Skeletal muscle satellite cell (primary cell): ENCODE results near the gene CD9.

ENCODE experiments used
- H3K27me3 ChIP-seq: 2 replicates; pipeline ENCODE4 v1.7.0; 2013; ENCODE audit warnings: low read length; ENCODE audit not compliant: control insufficient read depth, insufficient read depth
- H3K36me3 ChIP-seq: 2 replicates; pipeline ENCODE4 v1.7.0; 2013; ENCODE audit warnings: mild to moderate bottlenecking, control low read depth, low read length; ENCODE audit not compliant: insufficient read depth
- H3K4me1 ChIP-seq: 2 replicates; pipeline ENCODE4 v1.7.0; 2013; ENCODE audit warnings: low read length; ENCODE audit not compliant: control insufficient read depth, insufficient read depth
- H3K4me2 ChIP-seq: 2 replicates; pipeline ENCODE4 v1.7.0; 2013; ENCODE audit warnings: mild to moderate bottlenecking, low read length
- H3K4me3 ChIP-seq: 2 replicates; pipeline ENCODE4 v1.7.0; 2013; ENCODE audit warnings: low read length
- H3K9ac ChIP-seq: 2 replicates; pipeline ENCODE4 v1.7.0; 2013; ENCODE audit warnings: mild to moderate bottlenecking, low read depth, low read length, moderate library complexity
- H3K9me3 ChIP-seq: replicated peaks from 2 replicates; pipeline ENCODE4 v1.7.0; 2013; ENCODE audit warnings: mild to moderate bottlenecking, control low read depth, low read length

The CD9 gene

DNA sequence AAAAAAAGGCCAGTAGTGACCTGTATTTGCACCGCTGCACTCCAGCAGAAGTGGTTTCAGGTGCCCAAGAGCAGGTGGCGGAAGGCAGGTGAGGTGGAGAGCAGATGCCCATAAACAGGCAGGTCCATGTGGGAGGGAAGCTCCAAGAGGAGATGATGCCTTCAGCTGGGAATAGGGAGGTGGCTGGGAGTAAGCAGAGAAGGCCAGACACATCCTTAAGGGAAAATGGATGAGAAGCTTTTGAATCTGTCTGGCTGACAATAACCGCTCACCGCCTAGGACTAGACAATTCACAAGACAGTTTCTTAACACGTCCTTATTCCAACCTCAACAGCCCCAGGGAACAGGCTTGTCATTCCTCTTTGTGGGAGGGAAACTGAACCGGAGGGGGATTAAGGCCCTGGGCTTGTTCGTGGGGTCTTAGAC is 66.4 kb downstream of the CD9 start:
- Histone ChIP-seq H3K27me3 (peaks cover 4% of the 10 kb centered on the region), H3K4me3 (no peak overlapping the region), H3K36me3 (no peaks in the 10 kb centered on the region), H3K9ac (no peak overlapping the region), H3K4me1 (no peaks in the 10 kb centered on the region), H3K4me2 (no peak overlapping the region), H3K9me3 (no peaks in the 10 kb centered on the region)

DNA sequence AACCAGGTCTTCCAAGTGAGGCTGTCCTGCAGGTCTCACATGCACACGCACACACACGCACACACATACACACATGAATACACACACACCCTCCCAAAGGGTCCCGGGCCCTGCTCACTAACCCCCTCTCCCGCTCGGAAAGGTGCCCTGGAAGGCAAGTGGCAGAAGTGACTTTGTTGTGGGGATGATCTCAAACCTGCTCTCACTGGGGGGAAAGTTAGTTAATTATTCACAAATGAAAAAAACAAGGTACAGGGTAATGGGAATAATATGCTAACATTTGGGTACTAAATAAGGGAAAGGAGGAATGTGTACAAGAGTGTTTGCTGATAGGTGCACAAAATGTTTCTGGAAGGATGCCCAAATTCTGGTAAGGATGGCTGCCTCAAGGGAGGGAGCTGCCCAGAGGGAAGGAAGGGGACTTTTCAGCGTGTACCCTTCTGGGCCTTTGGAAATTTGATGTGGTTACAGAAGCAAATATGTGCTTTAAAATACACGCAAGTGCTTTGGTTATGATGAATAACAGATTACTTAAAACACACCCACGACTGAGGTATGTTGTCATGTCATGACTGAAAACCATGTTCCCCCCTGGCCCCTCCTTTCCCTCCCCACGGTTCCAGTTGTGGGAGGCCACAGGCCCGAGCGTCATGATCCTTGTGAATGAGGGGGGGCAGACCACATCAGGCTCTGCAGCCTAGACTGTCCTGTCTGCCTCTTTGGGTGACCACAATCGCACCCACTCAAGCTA is 66.9 kb downstream of the CD9 start:
- no peaks in the 10 kb centered on the region for H3K4me1 ChIP-seq

DNA sequence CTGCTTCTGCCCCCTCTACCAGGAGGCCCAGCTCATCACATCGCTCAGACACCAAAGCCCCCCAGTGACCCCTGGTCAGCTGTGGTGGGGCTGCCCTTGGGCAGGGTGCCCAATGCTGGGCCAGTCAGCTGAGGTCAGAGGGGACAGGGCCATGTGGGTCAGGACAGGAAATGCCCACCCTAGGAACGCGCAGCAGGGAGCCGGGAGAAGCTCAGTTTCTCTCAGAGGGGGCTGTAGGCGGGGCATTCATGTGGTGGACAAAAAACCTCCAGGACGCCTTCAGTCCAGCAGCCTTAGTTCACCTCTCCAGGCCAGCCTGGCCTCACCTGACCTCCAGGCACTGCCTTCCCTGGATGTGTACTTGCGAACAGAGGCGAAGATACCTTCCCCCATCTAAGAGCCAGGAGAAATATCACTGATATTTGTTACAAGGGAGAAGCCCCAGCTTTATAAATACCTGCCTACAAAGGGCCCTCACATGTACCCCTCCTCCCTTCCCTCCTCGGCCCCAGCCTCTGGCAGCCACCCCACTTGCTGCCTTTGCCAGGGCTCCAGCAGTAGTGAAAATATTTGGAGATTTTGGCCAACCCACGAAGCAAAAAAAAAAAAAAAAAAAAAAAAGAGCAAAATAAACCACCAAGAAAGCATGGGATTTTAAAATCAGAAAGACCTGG is 68.4 kb downstream of the CD9 start:
- H3K4me1 ChIP-seq = no peaks in the 10 kb centered on the region
- H3K27me3 ChIP-seq = peaks cover 5% of the 10 kb centered on the region
- H3K9ac ChIP-seq = no peak overlapping the region
- H3K9me3 ChIP-seq = no peaks in the 10 kb centered on the region
- no peaks in the 10 kb centered on the region for H3K36me3 ChIP-seq
- no peak overlapping the region for H3K4me2 ChIP-seq
- no peak overlapping the region for H3K4me3 ChIP-seq

More for the DNA sequence above, 66.9 kb downstream of the CD9 start:
- no peak overlapping the region for H3K9ac ChIP-seq
- H3K36me3 ChIP-seq = no peaks in the 10 kb centered on the region
- H3K4me2 ChIP-seq = no peak overlapping the region
- H3K27me3 ChIP-seq = peaks cover 2% of the 10 kb centered on the region
- no peaks in the 10 kb centered on the region for H3K9me3 ChIP-seq
- H3K4me3 ChIP-seq = no peak overlapping the region

DNA sequence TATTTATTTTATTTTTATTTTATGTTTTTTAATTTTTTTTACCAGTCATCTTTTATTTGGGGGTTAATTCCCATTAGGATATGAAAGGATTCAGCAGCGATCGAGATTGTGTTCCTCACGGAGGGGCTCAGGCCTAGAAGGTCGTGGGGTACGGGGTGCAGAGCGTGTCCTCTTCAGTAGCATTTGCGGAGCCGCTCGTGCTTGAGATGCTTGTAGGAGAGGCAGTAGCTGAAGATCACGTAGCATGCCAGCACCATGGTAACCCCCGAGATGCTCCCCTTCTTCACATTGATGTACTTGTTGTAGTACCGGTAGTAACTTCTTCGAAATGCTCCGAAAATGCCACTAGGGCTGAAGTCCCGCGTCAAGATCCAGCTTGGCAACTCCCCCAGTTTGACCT is 69.8 kb downstream of the CD9 start:
- Histone ChIP-seq H3K4me3 (no peak overlapping the region), H3K4me2 (no peak overlapping the region), H3K27me3 (peaks cover 5% of the 10 kb centered on the region), H3K9me3 (no peaks in the 10 kb centered on the region), H3K4me1 (no peaks in the 10 kb centered on the region), H3K36me3 (no peaks in the 10 kb centered on the region), H3K9ac (no peak overlapping the region)

DNA sequence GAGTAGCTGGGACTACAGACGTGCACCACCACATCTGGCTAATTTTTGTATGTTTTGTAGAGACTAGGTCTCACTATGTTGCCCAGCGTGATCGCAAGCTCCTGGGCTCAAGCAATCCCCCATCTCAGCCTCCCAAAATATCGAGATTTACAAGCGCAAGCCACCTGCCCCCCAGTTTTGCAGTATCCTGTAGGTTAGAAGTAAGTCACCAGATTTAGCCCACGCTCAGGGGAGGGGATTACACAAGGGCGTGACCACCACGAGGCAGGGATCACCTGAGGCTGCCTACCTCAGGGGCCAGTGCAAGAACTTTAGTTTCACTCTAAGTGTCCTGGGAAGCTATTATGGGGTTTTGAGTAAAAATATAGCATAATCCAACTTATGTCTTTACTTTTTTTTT is 71.1 kb downstream of the CD9 start:
- Histone ChIP-seq H3K9me3 (no peaks in the 10 kb centered on the region), H3K4me3 (no peak overlapping the region), H3K27me3 (peaks cover 8% of the 10 kb centered on the region), H3K9ac (no peak overlapping the region), H3K36me3 (no peaks in the 10 kb centered on the region), H3K4me2 (no peak overlapping the region), H3K4me1 (no peaks in the 10 kb centered on the region)

DNA sequence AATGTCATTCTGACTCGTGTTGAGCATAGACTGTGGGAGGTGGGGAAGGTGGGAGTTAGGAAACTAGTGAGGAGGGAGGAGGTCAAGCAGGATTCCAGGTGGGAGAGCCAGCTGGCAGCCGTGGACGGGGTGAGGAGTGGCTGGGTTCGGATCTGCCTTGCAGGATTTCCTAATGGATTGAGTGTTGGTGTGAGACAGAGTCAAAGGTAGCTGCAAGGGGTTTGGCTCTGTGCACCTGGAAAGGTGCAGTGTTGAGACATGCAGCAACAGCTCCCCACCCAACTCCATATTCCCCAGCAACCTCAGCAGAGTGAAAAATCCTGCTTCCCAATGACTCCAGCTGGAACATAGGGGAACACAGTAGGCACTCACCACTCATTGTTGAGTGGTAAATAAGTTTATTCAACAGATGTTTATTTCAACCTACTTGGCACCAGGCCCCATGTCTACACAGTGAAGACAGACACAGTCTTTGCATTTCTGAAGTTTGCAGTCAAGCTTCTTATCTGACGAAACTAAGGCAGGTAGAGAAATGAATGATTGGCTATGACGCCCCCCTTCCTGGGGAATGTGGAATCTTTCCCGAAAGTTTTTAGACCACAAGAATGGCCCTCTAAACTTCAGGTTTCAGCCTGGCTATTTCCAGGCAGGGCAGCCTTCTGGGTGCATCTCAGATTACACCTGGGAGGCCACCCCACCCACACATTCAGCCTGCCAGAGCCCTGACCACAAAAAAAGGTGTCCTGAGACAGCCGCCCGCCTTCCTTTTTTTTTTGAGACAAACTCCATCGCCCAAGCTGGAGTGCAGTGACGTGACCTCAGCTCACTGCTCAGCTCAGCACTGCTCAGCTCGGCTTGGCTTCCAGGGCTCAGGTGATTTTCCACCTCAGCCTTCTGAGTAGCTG is 72.4 kb downstream of the CD9 start:
- Histone ChIP-seq H3K36me3 (no peaks in the 10 kb centered on the region), H3K4me2 (no peak overlapping the region), H3K9me3 (no peaks in the 10 kb centered on the region), H3K9ac (no peak overlapping the region), H3K4me1 (no peaks in the 10 kb centered on the region), H3K27me3 (peaks cover 8% of the 10 kb centered on the region), H3K4me3 (no peak overlapping the region)

DNA sequence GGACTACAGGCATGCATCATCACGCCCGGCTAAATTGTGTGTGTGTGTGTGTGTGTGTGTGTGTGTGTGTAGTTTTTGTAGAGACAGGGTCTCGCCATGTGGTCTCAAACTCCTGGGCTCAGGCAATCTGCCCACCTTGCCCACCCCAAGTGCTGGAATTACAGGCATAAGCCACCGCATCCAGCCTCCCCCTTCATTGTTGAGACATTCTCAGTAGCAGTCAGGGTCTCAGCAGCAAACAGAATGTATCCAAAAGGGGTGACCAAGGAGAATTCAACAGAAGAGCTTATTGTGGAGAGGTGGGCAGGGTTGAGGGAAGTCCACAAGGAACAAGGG is 73.0 kb downstream of the CD9 start:
- Histone ChIP-seq H3K4me3 (no peak overlapping the region), H3K9me3 (no peaks in the 10 kb centered on the region), H3K9ac (no peak overlapping the region), H3K36me3 (no peaks in the 10 kb centered on the region), H3K4me2 (no peak overlapping the region), H3K27me3 (peaks cover 8% of the 10 kb centered on the region), H3K4me1 (peaks cover 4% of the 10 kb centered on the region)

DNA sequence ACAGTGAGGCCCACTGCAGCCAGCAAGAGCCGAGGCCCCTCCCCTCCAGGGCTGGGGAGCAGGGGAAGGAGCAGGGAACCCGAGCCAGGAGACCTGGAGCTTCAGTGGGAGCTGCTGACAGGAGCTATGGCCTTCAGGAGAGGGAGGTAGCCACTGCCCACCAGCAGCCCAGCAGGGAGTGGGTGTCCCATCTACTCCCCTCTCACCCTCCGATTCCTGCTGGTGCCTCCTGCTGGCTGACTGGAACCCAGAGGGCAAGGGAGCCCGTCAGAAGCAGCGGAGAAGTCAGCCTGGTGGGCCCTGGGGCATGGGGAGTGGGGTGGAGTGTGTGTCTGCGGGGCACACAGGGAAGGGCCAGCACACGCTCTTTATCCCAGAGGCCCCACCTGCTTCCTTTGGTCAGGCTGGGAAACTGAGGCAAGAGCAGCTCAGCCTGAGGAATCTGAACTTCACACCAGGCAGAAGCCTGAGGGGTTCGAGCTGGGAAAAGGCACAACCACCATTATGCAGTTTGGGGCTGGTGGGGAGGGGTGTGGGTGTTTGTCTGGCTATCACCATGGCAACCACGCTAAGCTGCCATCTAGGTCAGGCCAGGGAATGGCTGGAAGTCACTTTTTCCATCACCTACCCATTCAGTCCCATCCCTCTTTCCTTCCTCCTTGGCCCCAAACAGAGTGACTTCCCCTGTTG is 73.5 kb downstream of the CD9 start:
- H3K36me3 ChIP-seq = no peaks in the 10 kb centered on the region
- peaks cover 8% of the 10 kb centered on the region for H3K27me3 ChIP-seq
- H3K4me2 ChIP-seq = no peak overlapping the region
- peaks cover 7% of the 10 kb centered on the region for H3K4me1 ChIP-seq
- H3K9ac ChIP-seq = no peak overlapping the region
- no peaks in the 10 kb centered on the region for H3K9me3 ChIP-seq
- no peak overlapping the region for H3K4me3 ChIP-seq

DNA sequence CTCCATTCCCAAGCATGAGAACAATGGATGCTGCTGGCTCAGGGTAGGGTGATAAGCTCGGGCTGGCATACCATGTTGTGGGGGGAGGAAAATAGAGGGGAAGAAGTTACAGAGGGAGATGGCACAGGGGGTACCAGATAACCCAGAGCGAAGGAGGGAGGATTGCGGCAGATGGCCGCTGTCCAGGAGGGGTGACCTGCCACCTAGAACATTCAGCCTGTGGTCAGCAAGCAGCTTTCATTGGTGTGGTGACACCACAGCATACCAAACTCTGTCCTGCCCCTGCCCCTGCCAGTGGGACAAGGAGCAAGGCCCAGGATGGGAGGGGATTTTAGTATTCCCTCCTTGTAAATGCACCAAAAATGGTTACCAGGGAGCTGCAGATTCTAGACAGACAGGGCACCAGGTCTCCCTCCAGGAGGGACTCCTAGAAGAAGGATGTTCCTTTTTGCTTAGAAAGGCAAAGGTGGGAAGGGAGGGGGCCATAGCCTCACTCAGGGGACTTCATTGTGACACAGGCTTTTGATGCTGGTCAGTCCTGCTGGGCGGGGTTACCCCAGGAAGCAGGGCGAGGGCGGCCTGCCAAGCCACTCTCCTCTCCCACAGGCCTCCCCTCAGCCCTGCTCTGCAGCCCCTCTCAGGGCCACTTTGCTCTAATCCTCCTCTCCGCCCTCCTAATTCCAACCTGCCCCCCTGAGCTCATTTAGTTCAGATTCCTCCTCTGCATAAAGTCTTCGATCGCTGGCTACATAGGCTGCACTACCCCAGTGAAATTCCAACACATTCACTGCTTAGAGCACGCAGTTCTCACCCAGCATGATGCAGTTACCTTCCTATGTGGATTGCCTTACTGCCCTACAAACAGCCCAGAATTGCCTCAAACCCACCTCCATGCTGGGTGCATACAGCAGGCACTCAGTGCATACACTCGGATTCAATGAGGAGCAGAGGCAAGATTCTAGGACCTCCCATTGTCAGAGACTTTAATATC is 74.3 kb downstream of the CD9 start:
- H3K9me3 ChIP-seq = no peaks in the 10 kb centered on the region
- peaks cover 8% of the 10 kb centered on the region for H3K27me3 ChIP-seq
- peaks cover 15% of the 10 kb centered on the region for H3K4me1 ChIP-seq
- no peak overlapping the region for H3K9ac ChIP-seq
- H3K4me2 ChIP-seq = no peak overlapping the region
- H3K4me3 ChIP-seq = no peak overlapping the region
- H3K36me3 ChIP-seq = no peaks in the 10 kb centered on the region
